GM12878 (cell line): Measurements from ENCODE around the gene CYTIP. TPM values are rescaled to one million over a fixed set of nuclear protein-coding genes. Genes with fewer than 3 reads are reported as not detected.

Experiments used
- BCL3 ChIP-seq: IDR thresholded peaks from 2 replicates; pipeline ENCODE4 v1.6.1; 2011; ENCODE audit warnings: borderline replicate concordance, low read depth, mild to moderate bottlenecking, moderate library complexity, low read length; ENCODE audit not compliant: insufficient read depth, poor library complexity, severe bottlenecking
- CREB1 ChIP-seq: IDR thresholded peaks from 2 replicates; pipeline ENCODE4 v1.6.1; 2012; ENCODE audit warnings: low read depth, mild to moderate bottlenecking, inconsistent platforms
- CREM ChIP-seq: IDR thresholded peaks from 2 replicates; pipeline ENCODE4 v1.6.1; 2014; ENCODE audit warnings: antibody characterized with exemption, low read depth
- EZH2 ChIP-seq: IDR thresholded peaks from 2 replicates; pipeline ENCODE4 v1.6.1; 2012; ENCODE audit warnings: low read depth, mild to moderate bottlenecking, control low read depth, inconsistent platforms, low read length, borderline replicate concordance; ENCODE audit not compliant: control insufficient read depth
- IRF3 ChIP-seq: fragments of 450-650 bp; IDR thresholded peaks from 2 replicates; pipeline ENCODE4 v1.6.1; 2014; ENCODE audit warnings: mild to moderate bottlenecking
- MLLT1 ChIP-seq: fragments of 450-650 bp; IDR thresholded peaks from 2 replicates; pipeline ENCODE4 v1.6.1; 2016; ENCODE audit warnings: mild to moderate bottlenecking
- NKRF ChIP-seq: fragments of 450-650 bp; conservative IDR thresholded peaks from 2 replicates; pipeline ENCODE4 v1.6.1; 2017; ENCODE audit warnings: mild to moderate bottlenecking, moderate library complexity
- RELA ChIP-seq: fragments of 450-650 bp; IDR thresholded peaks from 2 replicates; pipeline ENCODE4 v1.8.0; 2014; ENCODE audit warnings: borderline replicate concordance; ENCODE audit not compliant: partially characterized antibody
- SMAD1 ChIP-seq: fragments of 450-650 bp; IDR thresholded peaks from 2 replicates; pipeline ENCODE4 v1.6.1; 2018; ENCODE audit warnings: mild to moderate bottlenecking, low read depth; ENCODE audit not compliant: partially characterized antibody
- ZNF592 ChIP-seq: fragments of 450-650 bp; IDR thresholded peaks from 2 replicates; pipeline ENCODE4 v1.6.1; 2017; ENCODE audit warnings: mild to moderate bottlenecking, moderate library complexity
- polyA plus RNA-seq, 11 experiments: library from polyadenylated mRNA; depleted of rRNA in 4 of 11; unstranded in 6 of 11; stranded (reverse) in 5 of 11; fragments of >200 nt; fragmentation: Nextera tagmentation in 4 of 11; fragmentation: Illumina TruSeq in 1 of 11; extraction: Ambion mirVana in 4 of 11; extraction: Trizol in 1 of 11; gene quantifications; 1 replicate in 1 of 11; 2 replicates in 10 of 11; pipeline versions ENCODE4 v1.2.1 to v1.2.3, GENCODE V29; 2011 to 2016; ENCODE audit warnings: inconsistent platforms in 2 of 11, missing spikeins in 2 of 11, low read depth in 1 of 11
- total RNA-seq, 4 experiments: library from RNA; depleted of rRNA in 3 of 4; stranded (reverse); fragments of >200 nt in 3 of 4; fragmentation: Illumina TruSeq in 1 of 4; extraction: Trizol in 1 of 4; gene quantifications; 2 replicates each; pipeline versions ENCODE4 v1.2.1 to v1.2.3, GENCODE V29; 2013 to 2021

The CYTIP gene
- total and polyA plus RNA-seq, 10 of the 15 experiments (the other 5 are each of a cell fraction or from before 2014, with no cell fraction given): 55.1 to 178 (median 73.4) TPM

GRCh38 chr2:157440404-157441071, 3.4 kb downstream of the CYTIP start (continued):
- TF ChIP-seq ZNF592 (no peak), CREM (no peak), EZH2 (no peak), BCL3 (no peak), CREB1 (no peak), SMAD1 (no peak), NKRF (no peak), IRF3 (no peak), MLLT1 (peak; percentile 14; the same call in 1 of the 2 replicates), RELA (no peak)
